Measurements from ENCODE around the gene RALGAPA1.
"Not testable (repeated sequence)": the region's sequence is repeated elsewhere in the genome, so short reads cannot be mapped to it uniquely, and the experiment has no call there.

The RALGAPA1 gene

GRCh38 chr14:35594616-35595015 is 214.5 kb downstream of the RALGAPA1 start:
- Histone ChIP-seq H3K4me1 (ENCODE audit: insufficient read depth, low read length) (no peaks in the 10 kb centered on the region), H3K27ac (ENCODE audit: low read depth, low read length) (no peak overlapping the region), H3K36me3 (ENCODE audit: insufficient read depth, low read length) (peaks cover 11% of the 10 kb centered on the region), H3K4me3 (ENCODE audit: low read depth in 1 of 2, low read length in 2 of 2) (no peak overlapping the region), H3K9ac (ENCODE audit: low read length) (no peak overlapping the region), H3K9me3 (ENCODE audit: low read length) (no peaks in the 10 kb centered on the region), H3K27me3 (ENCODE audit: control insufficient read depth in 1 of 2, insufficient read depth in 2 of 2, low read length in 2 of 2) (no peaks in the 10 kb centered on the region)

GRCh38 chr14:35587373-35587772 is 221.7 kb downstream of the RALGAPA1 start:
- H3K4me3 ChIP-seq (ENCODE audit: low read depth in 1 of 2, low read length in 2 of 2); H3K27me3 ChIP-seq (ENCODE audit: control insufficient read depth in 1 of 2, insufficient read depth in 2 of 2, low read length in 2 of 2); H3K9ac ChIP-seq (ENCODE audit: low read length); H3K4me1 ChIP-seq (ENCODE audit: insufficient read depth, low read length); H3K36me3 ChIP-seq (ENCODE audit: insufficient read depth, low read length); H3K9me3 ChIP-seq (ENCODE audit: low read length); H3K27ac ChIP-seq (ENCODE audit: low read depth, low read length): not testable (repeated sequence)

- H3K36me3 ChIP-seq (ENCODE audit: insufficient read depth, low read length), result peaks cover 5% of the 10 kb centered on the region
Measured at GRCh38 chr14:35578639-35579038, 230.5 kb downstream of the RALGAPA1 start.

GRCh38 chr14:35578135-35578534 is 231.0 kb downstream of the RALGAPA1 start:
- no peaks in the 10 kb centered on the region for H3K27me3 ChIP-seq (ENCODE audit: control insufficient read depth in 1 of 2, insufficient read depth in 2 of 2, low read length in 2 of 2)
- H3K4me3 ChIP-seq (ENCODE audit: low read depth in 1 of 2, low read length in 2 of 2), result no peak overlapping the region
- H3K27ac ChIP-seq (ENCODE audit: low read depth, low read length), result no peak overlapping the region
- H3K4me1 ChIP-seq (ENCODE audit: insufficient read depth, low read length), result no peaks in the 10 kb centered on the region
- H3K36me3 ChIP-seq (ENCODE audit: insufficient read depth, low read length), result peaks cover 5% of the 10 kb centered on the region
- H3K9ac ChIP-seq (ENCODE audit: low read length), result no peak overlapping the region
- H3K9me3 ChIP-seq (ENCODE audit: low read length), result no peaks in the 10 kb centered on the region

More at GRCh38 chr14:35578639-35579038, 230.5 kb downstream of the RALGAPA1 start:
- Histone ChIP-seq H3K4me1 (ENCODE audit: insufficient read depth, low read length) (no peaks in the 10 kb centered on the region), H3K4me3 (ENCODE audit: low read depth in 1 of 2, low read length in 2 of 2) (no peak overlapping the region), H3K27me3 (ENCODE audit: control insufficient read depth in 1 of 2, insufficient read depth in 2 of 2, low read length in 2 of 2) (no peaks in the 10 kb centered on the region), H3K9ac (ENCODE audit: low read length) (no peak overlapping the region), H3K27ac (ENCODE audit: low read depth, low read length) (no peak overlapping the region), H3K9me3 (ENCODE audit: low read length) (no peaks in the 10 kb centered on the region)

- Histone ChIP-seq H3K9me3 (ENCODE audit: low read length) (no peaks in the 10 kb centered on the region), H3K36me3 (ENCODE audit: insufficient read depth, low read length) (peaks cover 5% of the 10 kb centered on the region), H3K4me3 (ENCODE audit: low read depth in 1 of 2, low read length in 2 of 2) (no peak overlapping the region), H3K27me3 (ENCODE audit: control insufficient read depth in 1 of 2, insufficient read depth in 2 of 2, low read length in 2 of 2) (no peaks in the 10 kb centered on the region), H3K27ac (ENCODE audit: low read depth, low read length) (no peak overlapping the region), H3K4me1 (ENCODE audit: insufficient read depth, low read length) (no peaks in the 10 kb centered on the region), H3K9ac (ENCODE audit: low read length) (no peak overlapping the region)
Measured at GRCh38 chr14:35576856-35577255, 232.2 kb downstream of the RALGAPA1 start.

GRCh38 chr14:35576260-35576659 is 232.8 kb downstream of the RALGAPA1 start:
- Histone ChIP-seq H3K27me3 (ENCODE audit: control insufficient read depth in 1 of 2, insufficient read depth in 2 of 2, low read length in 2 of 2) (no peaks in the 10 kb centered on the region), H3K4me3 (ENCODE audit: low read depth in 1 of 2, low read length in 2 of 2) (no peak overlapping the region), H3K4me1 (ENCODE audit: insufficient read depth, low read length) (no peaks in the 10 kb centered on the region), H3K9me3 (ENCODE audit: low read length) (no peaks in the 10 kb centered on the region), H3K36me3 (ENCODE audit: insufficient read depth, low read length) (peaks cover 5% of the 10 kb centered on the region), H3K9ac (ENCODE audit: low read length) (no peak overlapping the region), H3K27ac (ENCODE audit: low read depth, low read length) (no peak overlapping the region)

- Histone ChIP-seq H3K4me3 (ENCODE audit: low read depth in 1 of 2, low read length in 2 of 2) (no peak overlapping the region), H3K27me3 (ENCODE audit: control insufficient read depth in 1 of 2, insufficient read depth in 2 of 2, low read length in 2 of 2) (no peaks in the 10 kb centered on the region), H3K27ac (ENCODE audit: low read depth, low read length) (no peak overlapping the region), H3K36me3 (ENCODE audit: insufficient read depth, low read length) (peaks cover 6% of the 10 kb centered on the region), H3K4me1 (ENCODE audit: insufficient read depth, low read length) (no peaks in the 10 kb centered on the region), H3K9ac (ENCODE audit: low read length) (no peak overlapping the region), H3K9me3 (ENCODE audit: low read length) (no peaks in the 10 kb centered on the region)
Measured at GRCh38 chr14:35573911-35574310, 235.2 kb downstream of the RALGAPA1 start.

GRCh38 chr14:35571598-35571997 is 237.5 kb downstream of the RALGAPA1 start:
- Histone ChIP-seq H3K4me1 (ENCODE audit: insufficient read depth, low read length) (no peaks in the 10 kb centered on the region), H3K36me3 (ENCODE audit: insufficient read depth, low read length) (peaks cover 9% of the 10 kb centered on the region), H3K27ac (ENCODE audit: low read depth, low read length) (no peak overlapping the region), H3K9ac (ENCODE audit: low read length) (no peak overlapping the region), H3K9me3 (ENCODE audit: low read length) (no peaks in the 10 kb centered on the region), H3K27me3 (ENCODE audit: control insufficient read depth in 1 of 2, insufficient read depth in 2 of 2, low read length in 2 of 2) (no peaks in the 10 kb centered on the region), H3K4me3 (ENCODE audit: low read depth in 1 of 2, low read length in 2 of 2) (no peak overlapping the region)

- H3K27ac ChIP-seq (ENCODE audit: low read depth, low read length), result no peak overlapping the region
- no peak overlapping the region for H3K4me3 ChIP-seq (ENCODE audit: low read depth in 1 of 2, low read length in 2 of 2)
- no peaks in the 10 kb centered on the region for H3K27me3 ChIP-seq (ENCODE audit: control insufficient read depth in 1 of 2, insufficient read depth in 2 of 2, low read length in 2 of 2)
- peaks cover 9% of the 10 kb centered on the region for H3K36me3 ChIP-seq (ENCODE audit: insufficient read depth, low read length)
- H3K9ac ChIP-seq (ENCODE audit: low read length), result no peak overlapping the region
- H3K9me3 ChIP-seq (ENCODE audit: low read length), result no peaks in the 10 kb centered on the region
- no peaks in the 10 kb centered on the region for H3K4me1 ChIP-seq (ENCODE audit: insufficient read depth, low read length)
Measured at GRCh38 chr14:35565871-35566464, 243.1 kb downstream of the RALGAPA1 start.

- Histone ChIP-seq H3K4me1 (ENCODE audit: insufficient read depth, low read length) (no peaks in the 10 kb centered on the region), H3K27me3 (ENCODE audit: control insufficient read depth in 1 of 2, insufficient read depth in 2 of 2, low read length in 2 of 2) (no peaks in the 10 kb centered on the region), H3K36me3 (ENCODE audit: insufficient read depth, low read length) (no peaks in the 10 kb centered on the region), H3K9me3 (ENCODE audit: low read length) (no peaks in the 10 kb centered on the region), H3K9ac (ENCODE audit: low read length) (no peak overlapping the region), H3K4me3 (ENCODE audit: low read depth in 1 of 2, low read length in 2 of 2) (no peak overlapping the region), H3K27ac (ENCODE audit: low read depth, low read length) (no peak overlapping the region)
Measured at GRCh38 chr14:35558680-35559079, 250.4 kb downstream of the RALGAPA1 start.

GRCh38 chr14:35557221-35557747 is 251.8 kb downstream of the RALGAPA1 start:
- Histone ChIP-seq H3K27me3 (ENCODE audit: control insufficient read depth in 1 of 2, insufficient read depth in 2 of 2, low read length in 2 of 2) (no peaks in the 10 kb centered on the region), H3K4me1 (ENCODE audit: insufficient read depth, low read length) (no peaks in the 10 kb centered on the region), H3K9ac (ENCODE audit: low read length) (no peak overlapping the region), H3K9me3 (ENCODE audit: low read length) (no peaks in the 10 kb centered on the region), H3K27ac (ENCODE audit: low read depth, low read length) (no peak overlapping the region), H3K36me3 (ENCODE audit: insufficient read depth, low read length) (no peaks in the 10 kb centered on the region), H3K4me3 (ENCODE audit: low read depth in 1 of 2, low read length in 2 of 2) (no peak overlapping the region)

GRCh38 chr14:35556548-35556947 is 252.5 kb downstream of the RALGAPA1 start:
- H3K9me3 ChIP-seq (ENCODE audit: low read length), result no peaks in the 10 kb centered on the region
- H3K4me1 ChIP-seq (ENCODE audit: insufficient read depth, low read length), result no peaks in the 10 kb centered on the region
- H3K9ac ChIP-seq (ENCODE audit: low read length), result no peak overlapping the region
- no peaks in the 10 kb centered on the region for H3K36me3 ChIP-seq (ENCODE audit: insufficient read depth, low read length)
- no peak overlapping the region for H3K27ac ChIP-seq (ENCODE audit: low read depth, low read length)
- H3K27me3 ChIP-seq (ENCODE audit: control insufficient read depth in 1 of 2, insufficient read depth in 2 of 2, low read length in 2 of 2), result no peaks in the 10 kb centered on the region
- no peak overlapping the region for H3K4me3 ChIP-seq (ENCODE audit: low read depth in 1 of 2, low read length in 2 of 2)

Measured in muscle layer of colon (tissue), 2 donors.